Measurements from ENCODE around the gene MAPK6.

MAPK6 gene

GRCh38 chr15:52106641-52107040 is 87.6 kb downstream of the MAPK6 start:
- TF ChIP-seq CTCF (conservative IDR thresholded peaks at IDR 0.05; ENCODE audit: low read depth) = no peak
- ChIA-PET POLR2A (ENCODE audit: low non-redundant PET) (no interaction called here), CTCF (no interaction called here)
- H3K27ac ChIP-seq = peak overlapping the region; percentile 41
- DNase-seq (ENCODE audit: low spot score) = no peak

GRCh38 chr15:52107238-52107637 is 88.2 kb downstream of the MAPK6 start:
- no peak for DNase-seq (ENCODE audit: low spot score)
- POLR2A ChIA-PET (ENCODE audit: low non-redundant PET) = interaction anchor here (0.7 kb wide), 1 partner anchor 119 kb away, joined by 3 read pairs; no protein-coding TSS in a partner anchor
- CTCF ChIA-PET = no interaction called here
- H3K27ac ChIP-seq = peak overlapping the region; percentile 41
- no peak for TF ChIP-seq CTCF (conservative IDR thresholded peaks at IDR 0.05; ENCODE audit: low read depth)

GRCh38 chr15:52109559-52110451 is 90.8 kb downstream of the MAPK6 start:
- CTCF ChIA-PET = no interaction called here
- no peak for DNase-seq (ENCODE audit: low spot score)
- no peak overlapping the region for H3K27ac ChIP-seq
- POLR2A ChIA-PET (ENCODE audit: low non-redundant PET) = no interaction called here
- TF ChIP-seq CTCF (conservative IDR thresholded peaks at IDR 0.05; ENCODE audit: low read depth) = no peak

- ChIA-PET POLR2A (ENCODE audit: low non-redundant PET) (no interaction called here), CTCF (interaction anchor here (0.6 to 0.7 kb wide), 2 partner anchors 237 to 1134 kb away, joined by 3 read pairs; no protein-coding TSS in a partner anchor)
- TF ChIP-seq CTCF (conservative IDR thresholded peaks at IDR 0.05; ENCODE audit: low read depth) = no peak
- H3K27ac ChIP-seq = no peak overlapping the region
- DNase-seq (ENCODE audit: low spot score) = no peak
Observed at GRCh38 chr15:52111517-52112202, 92.6 kb downstream of the MAPK6 start.

GRCh38 chr15:52112203-52112750 is 93.3 kb downstream of the MAPK6 start:
- ChIA-PET POLR2A (ENCODE audit: low non-redundant PET) (no interaction called here), CTCF (interaction anchor here (0.7 kb wide), 1 partner anchor 237 kb away, joined by 3 read pairs; no protein-coding TSS in a partner anchor)
- no peak overlapping the region for H3K27ac ChIP-seq
- TF ChIP-seq CTCF (conservative IDR thresholded peaks at IDR 0.05; ENCODE audit: low read depth) = no peak
- no peak for DNase-seq (ENCODE audit: low spot score)

- peak overlapping the region; percentile 30 for H3K27ac ChIP-seq
- no peak for DNase-seq (ENCODE audit: low spot score)
- ChIA-PET CTCF (interaction anchor here (0.6 kb wide), 1 partner anchor 44 kb away, joined by 3 read pairs; no protein-coding TSS in a partner anchor), POLR2A (ENCODE audit: low non-redundant PET) (no interaction called here)
- TF ChIP-seq CTCF (conservative IDR thresholded peaks at IDR 0.05; ENCODE audit: low read depth) = no peak
Observed at GRCh38 chr15:52113235-52113634, 94.2 kb downstream of the MAPK6 start.

Measured in RWPE1 (cell line).